NCI-H69 (cell line): ENCODE data around the gene CCDC92.
A peak's percentile ranks its signal among the peaks of the same experiment; 100 is the strongest.

Experiments used
- DNase-seq: peaks from one replicate; lab custom pipeline; 2025; lab: John Stamatoyannopoulos, UW

The CCDC92 gene

GRCh38 chr12:123936956-123937706 lies 35.5 kb downstream of the CCDC92 start:
- DNase-seq = no peak

- DNase-seq = no peak
Measured at GRCh38 chr12:123936471-123936870, 36.2 kb downstream of the CCDC92 start.

GRCh38 chr12:123935956-123936355 lies 36.7 kb downstream of the CCDC92 start:
- DNase-seq = no peak

- no peak for DNase-seq
Measured at GRCh38 chr12:123934829-123935228, 37.8 kb downstream of the CCDC92 start.

- DNase-seq = no peak
Measured at GRCh38 chr12:123934016-123934620, 38.5 kb downstream of the CCDC92 start.

GRCh38 chr12:123933214-123933613 lies 39.4 kb downstream of the CCDC92 start:
- DNase-seq = no peak

- DNase-seq = no peak
Measured at GRCh38 chr12:123931686-123932321, 40.8 kb downstream of the CCDC92 start.

GRCh38 chr12:123929946-123930583 lies 42.6 kb downstream of the CCDC92 start:
- DNase-seq = no peak

- DNase-seq = no peak
Measured at GRCh38 chr12:123928897-123929296, 43.7 kb downstream of the CCDC92 start.

- DNase-seq = peak; percentile 22
Measured at GRCh38 chr12:123928274-123928865, 44.3 kb downstream of the CCDC92 start.

GRCh38 chr12:123924539-123924938 lies 48.1 kb downstream of the CCDC92 start:
- no peak for DNase-seq

- no peak for DNase-seq
Measured at GRCh38 chr12:123923927-123924326, 48.7 kb downstream of the CCDC92 start.

GRCh38 chr12:123923038-123923437 lies 49.6 kb downstream of the CCDC92 start:
- DNase-seq = no peak

- DNase-seq = no peak
Measured at GRCh38 chr12:123919980-123920360, 52.7 kb downstream of the CCDC92 start.

- no peak for DNase-seq
Measured at GRCh38 chr12:123917337-123917850, 55.2 kb downstream of the CCDC92 start.

- DNase-seq = peak; percentile 36
Measured at GRCh38 chr12:123916729-123917128, 55.9 kb downstream of the CCDC92 start.

GRCh38 chr12:123914726-123915333 lies 57.8 kb downstream of the CCDC92 start:
- no peak for DNase-seq

GRCh38 chr12:123912415-123913380 lies 59.9 kb downstream of the CCDC92 start:
- peak; percentile 56 for DNase-seq

- peak; percentile 6 for DNase-seq
Measured at GRCh38 chr12:123911672-123912409, 60.8 kb downstream of the CCDC92 start.

GRCh38 chr12:123910761-123911193 lies 61.9 kb downstream of the CCDC92 start:
- DNase-seq = peak; percentile 37
